ENCODE data around the gene EBF3.

DNA sequence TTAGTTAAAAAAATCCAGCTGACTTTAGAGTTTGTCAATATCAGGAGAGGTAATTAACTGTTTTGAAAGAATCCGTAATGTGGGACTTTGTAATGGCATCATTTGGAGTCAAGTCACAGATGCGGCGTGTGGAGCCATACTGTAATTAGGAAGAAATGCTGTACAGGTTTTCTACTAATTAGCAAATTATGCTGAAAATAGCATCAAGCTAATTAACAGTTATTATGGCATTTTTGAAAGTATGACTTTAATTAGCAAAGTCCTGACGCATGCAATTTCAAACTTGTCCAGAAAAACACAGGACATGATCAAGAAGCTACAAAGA, 68.3 kb downstream of the EBF3 start:
- TF ChIP-seq POLR2A (IDR thresholded peaks at IDR 0.05; ENCODE audit: low read length) (no peak), GATA1 (IDR thresholded peaks at IDR 0.05; ENCODE audit: low read depth, low read length) (no peak)
